ENCODE results near the gene NUP93.
"Not testable (repeated sequence)": the region's sequence is repeated elsewhere in the genome, so short reads cannot be mapped to it uniquely, and the experiment has no call there.

The NUP93 gene

DNA sequence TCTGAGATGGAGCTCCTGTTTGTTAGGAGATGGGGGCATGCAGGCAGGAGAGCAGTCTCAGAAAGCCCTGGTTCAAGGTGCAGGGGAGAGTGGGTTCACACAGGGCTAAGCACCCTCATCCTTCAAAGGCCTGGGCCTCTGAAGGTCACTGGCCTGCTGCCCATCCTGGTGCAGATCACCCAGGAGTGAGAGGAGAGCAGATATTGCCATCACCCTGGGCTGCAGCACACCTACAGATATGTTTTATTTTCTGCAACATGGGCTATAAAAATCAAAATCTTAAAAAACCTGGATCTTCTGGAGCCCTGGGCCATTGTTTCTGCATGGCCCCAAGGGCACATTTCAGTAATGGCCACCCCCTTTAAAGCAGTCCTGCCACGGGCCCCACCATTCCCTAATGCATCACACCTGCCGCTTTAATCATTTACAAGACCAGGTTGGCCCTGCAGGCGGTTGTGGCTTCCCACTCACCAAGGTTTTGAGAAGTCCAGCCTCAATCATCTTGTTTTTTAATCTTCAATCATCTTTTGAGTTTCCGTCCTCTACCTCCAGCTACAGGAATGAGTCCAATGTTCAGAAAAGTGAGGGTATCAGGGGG lies 20.4 kb upstream of the NUP93 start:
- no peak for DNase-seq (ENCODE audit: low read depth in 2 of 2)

DNA sequence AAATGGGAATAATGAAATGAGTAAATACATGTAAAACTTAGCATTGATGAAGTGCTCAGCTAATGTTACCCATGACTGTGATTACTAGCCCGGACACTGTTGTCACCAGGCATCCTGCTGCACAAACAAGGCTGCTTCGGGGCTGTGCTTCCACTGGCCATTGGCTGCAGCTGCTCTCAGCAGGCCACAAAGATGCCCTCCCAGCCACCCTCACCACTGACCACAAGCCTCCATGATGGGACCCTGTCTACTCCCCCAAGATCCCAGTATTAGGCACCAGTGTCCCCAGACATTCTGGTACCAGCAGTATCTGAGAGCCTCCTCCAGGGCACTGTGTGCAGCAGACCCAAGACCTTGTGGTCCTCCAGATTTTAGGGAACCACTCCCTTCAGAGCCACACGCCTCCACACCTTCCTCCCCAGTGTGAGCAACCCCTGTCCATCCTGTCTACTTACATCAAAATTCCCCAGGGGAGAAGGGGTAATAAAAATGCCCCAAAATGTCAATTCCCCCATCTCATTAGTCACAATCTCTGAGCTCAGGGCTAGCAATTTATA lies 19.7 kb upstream of the NUP93 start:
- no peak for DNase-seq (ENCODE audit: low read depth in 2 of 2)

DNA sequence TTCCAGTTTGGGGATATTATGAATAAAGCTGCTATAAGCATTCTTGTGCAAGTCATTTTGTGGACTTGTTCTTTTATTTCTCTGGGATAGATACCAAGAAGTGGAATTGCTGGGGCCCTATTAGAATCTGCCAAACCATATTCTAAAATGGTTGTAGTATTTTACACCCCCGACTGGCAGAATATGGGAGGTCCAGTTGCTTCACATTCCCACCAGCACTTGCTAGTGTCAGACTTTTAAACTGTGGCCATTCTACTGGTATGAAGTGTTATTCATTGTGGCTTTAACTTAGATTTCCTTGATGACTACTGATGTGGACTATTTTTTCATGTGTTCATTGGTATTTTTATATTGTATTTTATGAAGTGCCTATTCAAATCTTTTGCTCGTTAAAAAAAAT lies 18.1 kb upstream of the NUP93 start:
- no peak for DNase-seq (ENCODE audit: low read depth in 2 of 2)

DNA sequence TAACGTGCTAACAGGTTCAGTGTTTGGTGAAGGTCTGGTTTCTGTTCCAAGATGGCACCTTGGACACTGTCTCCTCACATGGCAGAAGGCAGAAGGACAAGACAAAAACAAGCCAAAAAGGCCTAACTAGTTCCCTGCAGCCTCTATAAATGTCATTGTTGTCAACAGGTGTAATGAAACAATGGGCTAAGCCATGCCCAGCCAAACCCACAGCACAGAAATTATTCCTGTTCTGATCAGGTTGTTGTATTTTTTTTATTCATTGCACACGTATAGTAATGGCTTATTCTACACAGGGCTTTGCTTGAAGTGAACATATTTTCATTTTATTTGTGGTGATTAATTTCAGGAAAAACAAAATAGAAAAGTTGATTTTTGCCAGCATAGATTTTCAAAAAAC lies 16.1 kb upstream of the NUP93 start:
- DNase-seq (ENCODE audit: low read depth in 2 of 2): no peak

DNA sequence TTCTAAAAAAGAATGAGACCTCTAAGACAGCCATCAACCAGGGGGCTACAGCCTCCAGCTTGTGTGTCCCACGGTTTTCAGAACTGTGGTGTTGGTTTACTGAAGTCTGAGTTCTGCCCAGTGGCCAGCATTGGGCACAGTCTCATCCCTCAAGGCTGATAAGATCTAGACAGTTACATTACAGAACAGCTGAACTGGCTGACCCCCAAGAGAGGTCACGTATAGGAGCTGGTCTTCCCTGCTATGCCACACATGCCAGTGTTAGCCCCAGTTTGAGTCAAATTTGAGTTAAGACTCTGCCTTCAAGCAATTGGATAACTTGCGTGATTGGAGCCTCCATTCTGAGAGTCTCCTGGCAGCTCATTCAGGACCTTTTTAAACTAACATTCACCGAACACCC lies 14.8 kb upstream of the NUP93 start:
- no peak for DNase-seq (ENCODE audit: low read depth in 2 of 2)

DNA sequence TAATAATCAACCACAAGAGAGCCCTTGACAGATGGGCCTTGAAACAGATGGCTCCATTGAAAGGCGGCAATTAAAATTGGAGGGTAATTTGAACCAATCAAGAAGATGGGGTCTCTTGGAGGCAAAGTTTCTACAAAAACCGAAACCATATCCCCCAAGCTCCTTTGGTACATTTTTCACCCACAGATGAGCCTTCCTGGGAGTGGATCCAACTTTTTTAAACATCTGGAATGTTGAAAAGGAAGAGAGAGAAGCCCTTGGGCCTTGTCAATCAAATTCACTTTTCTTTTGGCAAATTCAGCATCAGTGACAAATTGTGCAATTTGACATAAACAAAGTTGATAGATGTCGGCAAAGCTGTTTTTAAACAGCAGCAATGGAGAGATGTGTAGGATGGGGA lies 13.2 kb upstream of the NUP93 start:
- DNase-seq (ENCODE audit: low read depth in 2 of 2): no peak

DNA sequence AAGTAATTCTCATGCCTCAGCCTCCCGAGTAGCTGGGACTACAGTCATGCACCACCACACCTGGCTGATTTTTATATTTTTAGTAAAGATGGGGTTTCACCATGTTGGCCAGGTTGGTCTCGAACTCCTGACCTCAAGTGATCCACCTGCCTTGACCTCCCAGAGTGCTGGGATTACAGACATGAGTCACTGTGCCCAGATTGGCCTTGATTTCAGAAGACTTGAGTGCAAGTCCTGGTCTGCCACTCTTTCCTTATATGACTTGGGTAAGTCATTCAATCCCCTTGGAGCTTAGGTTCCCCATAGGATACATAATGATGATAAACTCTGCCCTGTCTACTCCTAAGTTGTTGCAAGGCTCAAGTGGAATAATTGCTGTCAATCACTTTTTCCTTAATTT lies 12.4 kb upstream of the NUP93 start:
- DNase-seq (ENCODE audit: low read depth in 2 of 2): not testable (repeated sequence)

DNA sequence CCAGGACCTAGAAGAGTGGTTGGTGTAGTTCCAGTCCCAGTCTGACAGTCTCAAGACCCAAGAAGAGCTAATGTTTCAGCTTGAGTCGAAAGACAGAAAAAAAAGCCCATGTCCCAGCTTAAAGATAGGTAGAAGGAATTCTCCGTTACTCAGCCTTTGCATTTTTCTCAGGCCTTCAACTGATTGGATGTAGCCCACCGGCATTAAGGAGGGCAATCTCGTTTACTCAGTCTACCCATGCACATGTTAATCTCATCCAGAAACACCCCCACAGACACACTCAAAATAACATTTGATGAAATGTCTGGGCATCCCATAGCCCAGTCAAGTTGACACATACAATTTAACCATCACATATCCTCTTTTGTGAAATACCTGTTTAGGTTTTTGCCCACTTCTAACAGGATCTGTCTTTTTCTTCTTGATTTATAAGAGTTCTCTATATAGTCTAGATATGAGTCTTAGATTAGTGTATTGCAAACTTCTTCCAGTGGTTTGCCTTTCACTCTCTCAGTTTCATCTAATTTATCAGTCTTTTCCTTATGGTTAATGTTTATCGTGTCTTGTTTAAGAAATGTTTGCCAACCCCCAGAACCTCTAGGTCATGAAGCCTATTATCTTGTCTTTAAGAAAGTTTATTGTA lies 7.6 kb upstream of the NUP93 start:
- DNase-seq (ENCODE audit: low read depth in 2 of 2): no peak

DNA sequence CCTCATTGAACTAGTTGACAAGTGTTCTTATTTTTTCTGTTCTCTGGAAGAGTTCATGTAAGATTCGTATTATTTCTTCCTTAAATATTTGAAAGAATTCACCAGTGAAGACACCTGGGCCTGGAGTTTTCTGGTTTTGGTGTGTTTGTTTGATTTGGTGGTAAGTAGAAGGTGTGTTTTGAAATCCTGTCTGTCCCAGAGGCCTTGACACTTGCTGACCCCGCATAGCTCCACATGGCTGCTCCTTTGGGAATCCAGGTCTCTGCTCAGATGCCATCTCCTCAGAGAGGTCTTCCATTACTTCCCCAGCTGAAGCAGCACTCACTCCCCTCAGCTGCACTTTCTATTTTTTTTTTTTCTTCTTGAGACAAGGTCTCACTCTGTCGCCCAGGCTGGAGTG lies 5.7 kb upstream of the NUP93 start:
- DNase-seq (ENCODE audit: low read depth in 2 of 2): no peak

DNA sequence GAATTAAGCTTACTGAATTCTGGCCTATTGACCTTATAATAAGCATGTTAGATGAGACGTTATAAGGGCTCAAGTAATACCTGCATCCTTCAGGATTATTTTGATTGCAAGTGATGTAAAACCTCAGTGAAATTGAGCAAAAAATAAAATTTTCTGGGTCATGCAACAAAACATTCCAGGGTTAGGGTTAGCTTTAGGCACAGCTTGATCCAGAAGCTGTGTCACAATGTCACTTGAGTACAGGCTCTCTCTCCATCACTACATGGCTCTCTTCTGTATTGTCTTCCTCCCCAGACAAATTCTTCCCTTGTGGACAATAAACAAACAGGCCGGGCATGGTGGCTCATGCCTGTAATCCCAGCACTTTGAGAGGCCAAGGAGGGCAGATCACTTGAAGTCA lies 3.6 kb upstream of the NUP93 start:
- no peak for DNase-seq (ENCODE audit: low read depth in 2 of 2)

DNA sequence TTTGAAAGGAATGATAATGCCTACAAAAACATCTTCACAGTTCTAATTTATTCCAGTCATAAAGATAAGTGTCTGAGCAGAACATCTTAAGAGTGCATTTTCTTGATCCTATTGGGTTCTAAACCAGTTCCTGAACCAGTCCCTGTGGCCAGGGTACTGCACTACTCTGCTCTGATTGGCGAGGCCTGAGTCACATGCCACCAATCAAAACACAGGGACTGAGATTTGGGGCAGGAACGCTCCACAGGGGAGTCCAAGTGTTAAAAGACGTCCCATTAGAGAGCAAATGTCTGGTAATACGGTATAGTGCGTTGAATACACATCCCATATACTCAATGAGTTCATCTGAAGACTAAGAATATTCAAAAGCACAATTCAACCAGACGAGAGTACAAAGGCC lies 3.0 kb upstream of the NUP93 start:
- DNase-seq (ENCODE audit: low read depth in 2 of 2): no peak

DNA sequence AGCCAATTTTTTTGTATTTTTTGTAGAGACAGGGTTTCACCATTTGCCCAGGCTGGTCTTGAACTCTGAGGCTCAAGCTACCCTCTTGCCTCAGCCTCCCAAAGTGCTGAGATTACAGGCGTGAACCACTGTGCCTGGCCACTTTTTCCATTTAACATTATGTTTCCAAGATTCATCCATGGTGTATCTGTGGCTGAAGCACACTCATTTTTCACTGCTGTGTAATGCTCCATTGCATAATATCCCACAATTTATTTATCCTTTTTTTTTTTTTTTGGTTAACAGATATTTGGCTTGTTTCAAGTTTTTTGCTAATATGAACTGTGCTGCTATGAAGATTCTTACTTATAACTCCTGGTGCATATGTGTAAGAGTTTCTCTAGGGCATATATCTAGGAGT lies 1.9 kb upstream of the NUP93 start:
- DNase-seq (ENCODE audit: low read depth in 2 of 2): no peak

DNA sequence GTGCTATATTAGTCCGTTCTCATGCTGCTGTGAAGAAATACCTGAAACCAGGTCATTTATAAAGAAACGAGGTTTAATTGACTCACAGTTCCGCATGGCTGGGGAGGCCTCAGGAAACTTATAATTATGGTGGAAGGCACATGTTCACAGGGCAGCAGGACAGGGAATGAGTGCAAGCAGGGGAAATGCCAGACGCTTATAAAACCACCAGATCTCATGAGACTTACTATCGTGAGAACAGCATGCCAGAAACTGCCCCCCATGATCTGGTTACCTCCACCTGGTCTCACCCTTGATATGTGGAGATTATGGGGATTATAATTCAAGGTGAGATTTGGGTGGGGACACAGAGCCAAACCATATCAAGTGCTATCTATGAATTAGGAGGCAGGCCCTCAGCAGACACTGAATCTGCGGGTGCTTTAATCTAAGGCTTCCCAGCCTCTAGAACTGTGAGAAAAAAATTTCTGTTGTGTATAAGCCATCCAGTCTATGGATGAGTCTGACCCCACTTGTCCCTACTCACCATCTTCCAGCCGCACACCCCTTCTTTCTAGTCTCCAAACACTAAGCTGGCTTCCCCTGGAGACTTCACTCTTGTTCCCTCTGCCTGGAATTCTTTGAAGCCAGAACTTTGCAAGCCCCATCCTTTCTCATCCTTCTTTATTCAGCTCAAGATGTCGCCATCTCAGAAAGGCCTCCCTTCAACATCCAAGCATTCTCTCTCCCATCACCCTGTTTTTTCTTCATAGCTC lies 772 bp upstream of the NUP93 start:
- no peak for DNase-seq (ENCODE audit: low read depth in 2 of 2)

DNA sequence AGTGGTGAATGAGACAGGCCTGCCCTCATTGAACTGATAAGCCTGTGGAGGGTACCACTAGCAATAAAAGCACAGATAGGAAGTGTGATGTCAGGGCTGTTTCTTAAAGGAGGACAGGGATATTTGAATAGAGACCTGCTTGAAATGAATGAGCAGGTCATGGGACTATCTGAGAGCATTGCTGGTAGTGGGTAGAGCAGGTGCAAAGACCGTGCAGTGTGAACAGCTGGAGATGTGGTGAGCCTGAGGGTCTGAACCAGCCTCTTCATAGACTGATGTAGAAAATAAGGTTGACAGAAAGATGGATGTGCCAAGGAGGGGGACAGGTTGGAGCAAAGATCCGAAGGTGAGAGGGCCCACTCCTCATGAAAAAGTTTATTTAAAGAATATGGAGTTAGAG lies 2.4 kb downstream of the NUP93 start:
- no peak for DNase-seq (ENCODE audit: low read depth in 2 of 2)

DNA sequence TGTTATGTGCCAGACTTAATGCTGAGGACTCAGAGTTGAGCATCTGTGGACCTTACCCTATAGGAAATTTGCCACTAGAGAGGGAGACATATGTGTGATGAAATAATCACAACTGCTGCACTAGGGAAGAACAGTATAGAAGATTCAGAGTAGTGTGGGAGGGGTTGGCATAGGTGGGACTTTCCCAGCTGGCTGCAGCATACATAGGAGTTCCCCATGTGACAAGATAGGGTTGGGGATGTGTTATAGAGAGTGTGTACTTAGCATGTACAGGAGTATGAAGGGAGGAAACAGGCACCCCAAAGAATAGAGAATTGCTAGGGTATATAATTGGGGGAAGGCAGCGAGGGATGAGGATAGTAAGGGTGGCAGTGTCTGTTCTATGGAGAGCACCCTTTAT lies 2.9 kb downstream of the NUP93 start:
- no peak for DNase-seq (ENCODE audit: low read depth in 2 of 2)

DNA sequence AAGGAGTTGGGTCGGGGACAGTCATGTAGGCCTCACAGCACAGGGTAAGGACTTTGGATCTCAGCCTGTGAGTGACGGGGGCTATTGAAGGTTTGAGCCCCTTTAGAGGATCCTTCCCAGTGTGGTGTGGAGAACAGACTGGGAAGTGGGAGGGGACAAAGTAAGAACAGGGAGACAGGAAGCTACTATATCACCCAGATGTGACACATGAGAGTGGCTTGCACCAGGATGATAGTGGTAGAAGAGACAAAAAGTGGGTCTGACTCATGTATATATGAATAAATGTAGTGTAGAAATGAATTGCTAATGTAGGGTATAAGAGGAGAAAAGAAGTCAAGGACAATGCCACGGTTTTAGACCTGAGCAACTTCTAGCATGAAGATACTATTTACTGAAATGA lies 4.5 kb downstream of the NUP93 start:
- DNase-seq (ENCODE audit: low read depth in 2 of 2): no peak

DNA sequence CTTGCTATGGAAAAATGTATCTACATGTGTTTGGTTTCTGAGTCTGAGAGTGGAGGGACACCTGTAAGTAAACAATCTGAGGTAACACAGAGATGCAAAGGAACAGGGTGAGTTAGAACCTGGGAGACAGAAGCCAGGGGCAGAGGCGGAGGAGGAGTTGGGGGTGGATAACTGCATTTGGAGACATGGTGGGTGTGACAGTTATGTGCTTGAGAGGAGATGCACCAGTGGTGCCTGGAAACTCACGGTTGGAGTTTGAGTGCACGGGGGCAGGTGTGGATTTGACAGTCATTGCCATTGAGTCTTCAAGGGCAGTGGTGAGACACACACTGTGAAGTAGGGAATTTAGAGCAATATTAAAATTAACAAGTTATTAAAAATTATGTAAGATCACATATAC lies 6.5 kb downstream of the NUP93 start:
- no peak for DNase-seq (ENCODE audit: low read depth in 2 of 2)

DNA sequence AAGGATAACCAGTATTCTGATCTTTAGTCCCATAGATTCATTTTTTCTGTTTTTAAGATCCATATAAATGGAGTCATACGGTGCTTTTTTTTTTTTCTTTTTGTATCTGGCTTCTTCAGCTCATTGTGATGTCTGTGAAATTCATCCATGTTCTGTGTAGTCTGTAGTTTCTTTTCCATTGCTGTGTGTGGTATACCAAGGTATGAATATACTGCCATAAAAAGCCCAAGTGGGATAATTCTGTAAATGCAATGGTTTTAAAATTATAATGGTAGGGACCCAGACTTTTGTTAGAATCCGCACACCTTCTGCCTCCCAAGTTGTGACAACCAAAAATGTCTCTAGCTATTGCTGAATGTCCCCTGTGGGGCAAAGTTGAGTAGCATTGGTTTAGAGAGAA lies 7.6 kb downstream of the NUP93 start:
- no peak for DNase-seq (ENCODE audit: low read depth in 2 of 2)

DNA sequence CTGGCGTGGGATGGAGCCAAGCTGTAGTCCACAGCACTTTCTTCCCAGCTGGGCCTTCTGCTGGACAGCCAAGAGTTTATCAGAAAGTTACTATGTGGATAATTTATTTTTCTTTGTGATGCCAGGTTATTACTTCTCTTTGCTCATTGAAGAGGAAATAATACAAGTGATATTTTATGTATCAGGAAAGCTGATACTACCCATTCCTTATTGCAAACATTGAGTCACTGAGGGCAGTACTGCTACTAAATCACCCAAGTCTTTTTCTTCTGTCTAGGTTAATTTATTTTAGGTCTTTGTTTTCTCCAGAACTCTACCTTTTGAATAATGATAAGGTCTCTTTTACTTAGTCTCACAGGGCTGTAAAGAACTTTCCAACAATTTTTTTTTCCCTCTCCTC lies 8.3 kb downstream of the NUP93 start:
- DNase-seq (ENCODE audit: low read depth in 2 of 2): no peak

DNA sequence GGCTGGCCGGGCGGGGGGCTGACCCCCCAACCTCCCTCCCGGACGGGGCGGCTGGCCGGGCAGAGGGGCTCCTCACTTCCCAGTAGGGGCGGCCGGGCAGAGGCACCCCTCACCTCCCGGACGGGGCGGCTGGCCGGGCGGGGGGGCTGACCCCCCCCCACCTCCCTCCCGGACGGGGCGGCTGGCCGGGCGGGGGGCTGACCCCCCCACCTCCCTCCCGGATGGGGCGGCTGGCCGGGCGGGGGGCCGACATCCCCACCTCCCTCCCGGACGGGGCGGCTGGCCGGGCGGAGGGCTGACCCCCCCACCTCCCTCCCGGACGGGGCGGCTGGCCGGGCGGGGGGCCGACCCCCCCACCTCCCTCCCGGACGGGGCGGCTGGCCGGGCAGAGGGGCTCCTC lies 9.4 kb downstream of the NUP93 start:
- not testable (repeated sequence) for DNase-seq (ENCODE audit: low read depth in 2 of 2)

DNA sequence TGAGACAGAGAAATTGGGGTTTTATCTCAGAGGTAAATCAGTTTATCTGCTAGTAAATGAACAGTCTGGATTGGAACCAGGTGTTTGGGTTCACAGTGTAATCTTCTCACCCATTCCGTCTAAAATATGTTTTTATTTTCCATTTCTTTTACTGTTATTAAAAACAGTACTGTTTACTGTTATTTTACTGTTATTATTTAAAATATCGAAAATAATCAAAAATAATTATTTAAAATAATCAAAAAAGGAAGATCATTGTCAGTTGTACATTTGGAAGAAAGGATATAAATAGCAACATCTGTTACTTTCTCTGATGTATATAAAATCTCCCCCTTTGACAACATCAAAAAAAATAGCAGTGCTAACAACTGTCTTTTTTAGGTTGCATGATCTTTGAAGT lies 11.5 kb downstream of the NUP93 start:
- no peak for DNase-seq (ENCODE audit: low read depth in 2 of 2)

DNA sequence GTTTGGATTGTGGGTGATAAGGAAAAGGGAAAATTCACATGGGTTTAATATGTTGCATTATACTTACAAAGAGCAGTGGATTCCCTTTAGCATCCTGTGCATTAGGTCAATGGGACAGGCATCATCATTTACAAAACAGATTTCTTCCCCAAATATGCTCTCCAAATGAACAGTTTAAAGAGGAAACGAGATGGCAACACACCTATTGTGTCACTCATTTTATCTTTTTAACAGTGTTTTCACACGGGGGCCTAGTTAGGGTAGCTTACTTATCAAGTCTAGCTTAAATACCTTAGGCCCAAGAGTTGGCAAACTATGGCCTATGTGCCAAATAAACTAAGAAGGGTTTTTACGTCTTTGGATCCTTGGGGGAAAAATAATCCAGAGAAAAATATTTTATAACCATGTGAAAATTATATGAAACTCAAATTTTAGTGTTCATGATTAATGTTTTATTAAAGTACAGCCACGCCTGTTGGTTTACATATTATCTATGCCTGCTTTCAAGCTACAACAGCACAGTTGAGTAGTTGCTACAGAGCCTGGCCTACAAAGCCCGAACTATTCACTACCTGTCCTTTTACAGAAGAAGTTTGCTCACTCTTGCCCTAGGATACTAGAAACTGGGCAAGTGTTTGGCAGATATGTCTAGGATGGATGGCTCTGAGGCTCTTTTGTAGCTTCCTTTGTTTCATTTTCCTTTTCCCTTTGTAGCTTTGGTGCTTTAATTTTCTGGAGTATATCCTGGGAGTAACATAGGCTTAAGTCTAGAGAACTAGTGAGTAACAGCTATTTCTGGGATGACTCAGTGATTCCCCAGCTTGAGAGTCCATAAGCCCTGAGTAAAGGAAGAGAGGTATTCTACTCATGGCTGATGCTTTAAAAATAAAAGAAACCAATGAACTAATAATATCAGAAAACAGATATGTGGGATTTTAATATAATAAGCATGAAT lies 12.4 kb downstream of the NUP93 start:
- no peak for DNase-seq (ENCODE audit: low read depth in 2 of 2)
